ENCODE results near the gene ACP7.

GRCh38 chr19:39070888-39071287, 13.3 kb upstream of the ACP7 start:
- TF ChIP-seq, protein P1, sequence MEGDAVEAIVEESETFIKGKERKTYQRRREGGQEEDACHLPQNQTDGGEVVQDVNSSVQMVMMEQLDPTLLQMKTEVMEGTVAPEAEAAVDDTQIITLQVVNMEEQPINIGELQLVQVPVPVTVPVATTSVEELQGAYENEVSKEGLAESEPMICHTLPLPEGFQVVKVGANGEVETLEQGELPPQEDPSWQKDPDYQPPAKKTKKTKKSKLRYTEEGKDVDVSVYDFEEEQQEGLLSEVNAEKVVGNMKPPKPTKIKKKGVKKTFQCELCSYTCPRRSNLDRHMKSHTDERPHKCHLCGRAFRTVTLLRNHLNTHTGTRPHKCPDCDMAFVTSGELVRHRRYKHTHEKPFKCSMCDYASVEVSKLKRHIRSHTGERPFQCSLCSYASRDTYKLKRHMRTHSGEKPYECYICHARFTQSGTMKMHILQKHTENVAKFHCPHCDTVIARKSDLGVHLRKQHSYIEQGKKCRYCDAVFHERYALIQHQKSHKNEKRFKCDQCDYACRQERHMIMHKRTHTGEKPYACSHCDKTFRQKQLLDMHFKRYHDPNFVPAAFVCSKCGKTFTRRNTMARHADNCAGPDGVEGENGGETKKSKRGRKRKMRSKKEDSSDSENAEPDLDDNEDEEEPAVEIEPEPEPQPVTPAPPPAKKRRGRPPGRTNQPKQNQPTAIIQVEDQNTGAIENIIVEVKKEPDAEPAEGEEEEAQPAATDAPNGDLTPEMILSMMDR (IDR thresholded peaks at IDR 0.05), result no peak
- no peak for TF ChIP-seq ZFX (IDR thresholded peaks at IDR 0.05; ENCODE audit: borderline replicate concordance)

Measured in 22Rv1 (cell line).